GM21529 (cell line): Measurements from ENCODE around the gene NHLRC3.
"Not testable (repeated sequence)": the region's sequence is repeated elsewhere in the genome, so short reads cannot be mapped to it uniquely, and the experiment has no call there.

Experiments used
- ATAC-seq: cut with Tn5 transposase; IDR thresholded peaks from one replicate; pipeline ENCODE4 v1.9.1; 2021; ENCODE audit not compliant: unreplicated experiment

The NHLRC3 gene, protein sequence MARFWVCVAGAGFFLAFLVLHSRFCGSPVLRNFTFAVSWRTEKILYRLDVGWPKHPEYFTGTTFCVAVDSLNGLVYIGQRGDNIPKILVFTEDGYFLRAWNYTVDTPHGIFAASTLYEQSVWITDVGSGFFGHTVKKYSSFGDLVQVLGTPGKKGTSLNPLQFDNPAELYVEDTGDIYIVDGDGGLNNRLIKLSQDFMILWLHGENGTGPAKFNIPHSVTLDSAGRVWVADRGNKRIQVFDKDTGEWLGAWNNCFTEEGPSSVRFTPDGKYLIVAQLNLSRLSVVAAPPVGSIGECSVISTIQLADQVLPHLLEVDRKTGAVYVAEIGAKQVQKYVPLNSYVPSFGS

DNA sequence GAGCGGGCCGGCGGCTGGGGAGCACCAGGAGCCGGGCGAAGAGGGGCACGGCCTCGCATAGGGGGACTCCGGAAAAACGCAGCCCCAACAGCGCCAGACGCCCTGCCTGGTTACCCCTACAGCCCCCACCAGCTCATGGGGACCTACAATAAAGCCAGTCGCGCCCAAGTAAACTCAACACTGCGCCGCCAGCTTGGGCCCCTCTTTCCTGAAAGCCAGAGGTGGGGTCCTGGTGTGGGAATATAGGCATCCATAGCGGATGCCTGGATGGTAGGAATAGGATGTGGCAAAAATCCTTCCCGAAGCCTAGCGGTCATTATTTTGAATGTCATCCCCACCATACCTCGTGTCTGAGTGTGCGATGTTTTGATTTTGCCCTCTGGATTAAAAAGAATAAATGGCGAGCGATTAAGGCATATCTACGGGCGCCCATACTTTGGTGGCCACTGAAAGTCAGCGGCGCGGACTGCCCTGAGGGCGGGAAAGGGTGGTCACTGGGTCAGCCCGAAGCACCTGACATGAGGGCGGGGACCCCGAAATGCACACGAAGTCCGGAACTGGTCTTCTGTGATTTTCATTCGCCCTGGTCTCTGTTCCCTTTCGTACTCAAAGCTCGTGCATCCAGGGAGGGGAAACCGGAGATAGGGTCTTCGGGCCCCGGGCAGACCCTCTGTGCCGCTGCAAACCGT is at the start of gene NHLRC3, which contains the start of gene PROSER1:
TSS of gene NHLRC3 (plus strand) at position 577 of the 689 bp plus-strand sequence. CDS start 184 bp downstream, outside the sequence.
TSS of gene PROSER1 (minus strand) at position 210 of the 689 bp plus-strand sequence. CDS start 847 bp downstream, outside the sequence.
- peak; percentile 69 for ATAC-seq

DNA sequence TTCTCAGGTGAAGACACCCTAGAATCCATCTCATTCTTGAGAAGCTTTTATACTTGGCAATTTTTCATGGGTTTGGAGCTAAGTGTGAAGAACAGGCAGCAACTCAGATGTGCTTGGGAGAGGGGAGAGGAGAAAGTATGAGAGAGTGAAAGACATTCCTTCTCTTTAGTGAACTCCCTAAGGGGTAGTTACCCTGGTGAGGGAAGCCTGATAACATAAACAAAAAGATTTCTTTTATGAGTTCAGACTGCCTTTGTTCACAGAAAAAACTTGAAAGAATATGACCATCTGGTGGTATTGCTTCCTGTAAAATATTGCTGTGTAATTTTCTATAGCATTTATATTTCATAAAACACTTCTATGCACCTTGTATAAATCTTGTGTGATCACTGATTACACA is 47.6 kb upstream of the NHLRC3 start, which contains the start of gene STOML3:
TSS of gene STOML3 (minus strand) at position 139 of the 400 bp plus-strand sequence. CDS start at position 29, 110 bp downstream.
- no peak for ATAC-seq

DNA sequence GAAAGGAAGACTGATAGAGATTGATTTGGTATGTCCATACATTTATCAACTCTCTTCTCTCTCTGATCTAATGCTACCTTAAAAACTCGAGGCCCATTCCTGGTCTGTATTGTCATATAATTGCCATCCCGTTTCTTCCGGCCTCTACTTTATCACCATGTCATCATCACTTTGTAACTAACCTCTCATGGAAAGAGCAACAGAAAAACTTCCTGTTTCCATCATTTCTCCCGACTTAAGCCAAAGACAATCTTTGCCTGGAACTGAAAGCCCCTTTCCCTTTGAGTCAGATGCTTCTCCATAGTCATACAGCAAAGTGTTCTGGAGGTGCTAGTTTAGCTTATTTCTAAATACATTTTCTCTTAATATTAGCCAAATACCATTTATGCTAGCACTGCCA is 44.9 kb upstream of the NHLRC3 start:
- no peak for ATAC-seq

DNA sequence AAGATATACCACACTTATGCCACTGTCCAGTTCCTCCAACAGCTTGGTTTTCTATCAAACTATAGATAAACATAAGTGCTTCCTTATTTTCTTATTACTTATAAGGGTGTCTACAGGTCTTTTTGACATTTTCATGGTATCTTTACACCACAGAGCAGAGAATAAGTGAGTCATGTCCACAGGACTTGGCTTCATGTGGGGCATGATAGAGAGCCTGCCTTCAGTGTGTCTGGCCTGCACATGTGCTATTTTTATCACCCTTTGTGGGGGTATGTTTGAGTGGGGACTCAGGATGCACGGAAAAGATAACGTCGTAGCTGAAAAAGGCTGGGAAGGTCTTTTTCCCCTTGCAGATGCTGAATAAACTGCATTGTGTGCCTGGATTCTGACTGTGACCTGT is 39.5 kb upstream of the NHLRC3 start:
- ATAC-seq: no peak

DNA sequence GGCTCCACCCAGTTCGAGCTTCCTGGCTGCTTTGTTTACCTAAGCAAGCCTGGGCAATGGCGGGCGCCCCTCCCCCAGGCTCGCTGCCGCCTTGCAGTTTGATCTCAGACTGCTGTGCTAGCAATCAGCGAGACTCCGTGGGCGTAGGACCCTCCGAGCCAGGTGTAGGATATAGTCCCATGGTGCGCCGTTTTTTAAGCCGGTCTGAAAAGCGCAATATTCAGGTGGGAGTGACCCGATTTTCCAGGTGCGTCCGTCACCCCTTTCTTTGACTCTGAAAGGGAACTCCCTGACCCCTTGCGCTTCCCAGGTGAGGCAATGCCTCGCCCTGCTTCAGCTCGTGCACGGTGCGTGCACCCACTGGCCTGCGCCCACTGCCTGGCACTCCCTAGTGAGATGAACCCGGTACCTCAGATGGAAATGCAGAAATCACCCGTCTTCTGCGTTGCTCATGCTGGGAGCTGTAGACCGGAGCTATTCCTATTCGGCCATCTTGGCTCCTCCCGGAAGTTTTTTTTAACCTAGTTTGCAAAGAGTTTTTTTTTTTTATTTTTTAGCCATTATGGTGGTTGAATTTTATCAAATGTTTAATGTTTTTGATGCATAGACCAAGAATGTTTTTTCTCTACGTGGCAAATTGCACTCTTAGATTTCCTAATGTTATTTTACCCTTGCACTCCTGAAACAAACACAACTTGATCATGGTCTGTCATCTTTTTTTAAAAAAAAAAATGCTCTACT is 31.7 kb upstream of the NHLRC3 start:
- not testable (repeated sequence) for ATAC-seq

DNA sequence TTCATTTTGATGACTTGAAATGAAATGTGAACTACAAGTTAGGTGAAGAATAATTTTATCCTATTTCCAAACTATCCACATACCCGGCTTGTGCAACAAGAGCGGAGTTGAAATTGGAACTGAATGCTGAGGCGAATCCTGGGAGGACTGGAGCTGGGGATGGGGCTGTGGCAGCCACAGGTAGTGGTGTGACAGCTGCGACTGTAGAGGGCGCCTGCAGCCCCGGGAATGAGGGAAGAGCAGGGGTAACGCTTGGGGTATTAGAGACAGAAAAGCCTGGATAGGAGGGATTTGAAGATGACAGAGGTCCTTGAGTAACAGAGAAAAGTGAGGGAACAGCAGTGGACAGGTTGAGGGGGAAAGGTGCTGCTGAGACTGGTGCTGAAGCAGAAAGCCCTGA is 25.6 kb upstream of the NHLRC3 start:
- no peak for ATAC-seq

DNA sequence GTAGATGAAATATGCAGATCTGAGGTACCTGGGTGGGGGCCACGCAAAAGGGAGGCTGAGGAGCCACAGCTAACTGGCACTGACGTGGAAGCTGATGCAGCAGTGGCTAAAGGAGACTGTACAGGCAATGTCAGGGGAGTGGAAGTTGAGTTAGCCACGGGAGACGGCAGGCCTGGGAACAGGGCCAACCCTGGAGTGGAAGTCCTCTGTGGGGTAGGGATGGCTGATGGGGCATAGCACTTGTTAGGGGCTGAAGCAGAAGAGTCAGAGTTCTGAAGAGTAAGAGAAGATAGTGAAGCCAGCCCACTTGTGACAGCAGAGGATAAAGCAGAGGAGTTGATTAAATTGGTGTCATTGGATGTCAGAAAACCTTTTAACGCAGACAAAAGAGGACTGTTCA is 24.8 kb upstream of the NHLRC3 start:
- ATAC-seq: no peak

DNA sequence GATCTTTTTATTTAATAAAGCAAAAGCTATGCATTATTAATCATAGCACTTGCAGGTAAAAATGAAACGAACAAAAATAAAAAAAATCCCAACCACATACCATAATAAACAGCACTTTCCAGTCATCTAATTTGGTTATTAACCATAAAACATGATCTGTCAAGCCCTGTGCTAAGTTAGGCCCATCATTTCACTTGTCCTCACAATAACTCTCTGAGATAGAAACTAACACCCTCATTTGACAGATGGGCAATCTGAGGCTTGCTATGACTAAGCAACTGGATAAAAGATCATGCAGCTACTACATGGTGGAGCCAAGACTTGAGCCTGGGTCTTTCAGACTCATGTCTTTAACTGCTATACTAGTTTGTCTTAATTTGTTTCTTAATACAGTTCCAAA is 22.2 kb upstream of the NHLRC3 start:
- peak; percentile 61 for ATAC-seq

DNA sequence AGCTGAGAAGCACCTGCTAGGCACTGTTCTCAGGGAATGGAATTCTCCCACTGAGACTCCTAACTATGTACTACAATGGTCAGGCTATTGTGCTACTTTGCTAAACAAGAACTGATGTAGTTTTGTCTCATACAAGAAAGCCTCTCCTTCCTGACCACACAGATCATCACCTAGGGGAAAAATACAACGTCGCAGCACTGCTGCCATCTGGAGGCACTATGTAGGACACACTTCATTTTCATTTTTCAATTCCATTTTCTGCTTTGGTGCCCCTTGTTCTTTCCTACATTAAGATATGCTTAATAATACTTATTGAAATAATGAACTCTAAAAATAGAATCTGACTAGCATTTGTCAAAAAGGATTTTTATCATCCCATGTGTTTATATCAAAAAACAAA is 21.5 kb upstream of the NHLRC3 start:
- ATAC-seq: peak; percentile 86

DNA sequence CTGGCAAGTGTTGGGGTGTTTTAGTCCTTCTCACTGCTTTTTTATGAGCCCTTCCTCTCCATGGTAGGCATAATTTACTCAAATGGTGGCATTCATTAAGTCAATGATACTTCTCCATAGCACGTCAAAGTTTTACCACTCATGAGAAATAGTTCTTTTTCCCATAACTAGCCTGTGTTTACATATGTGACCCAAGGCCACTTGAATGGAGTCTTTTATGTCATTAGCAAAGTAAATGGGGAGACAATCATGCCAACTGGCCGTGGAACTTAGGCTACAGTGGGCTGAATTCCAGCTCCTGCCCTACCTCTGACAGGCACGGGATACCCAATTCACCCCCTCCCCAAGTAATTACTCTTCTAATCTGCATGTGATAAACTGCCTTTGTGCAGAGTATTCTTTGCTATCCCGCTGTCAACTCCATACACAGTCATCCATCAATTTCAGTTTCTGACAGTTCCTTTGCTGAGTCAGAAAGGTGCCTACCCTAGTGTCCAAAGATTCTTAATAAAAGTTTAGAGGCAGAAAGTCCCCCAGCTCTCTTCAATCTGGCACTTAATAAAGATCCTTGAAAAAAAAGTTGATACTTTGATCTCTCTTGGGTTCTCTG is 17.3 kb upstream of the NHLRC3 start:
- ATAC-seq: no peak

DNA sequence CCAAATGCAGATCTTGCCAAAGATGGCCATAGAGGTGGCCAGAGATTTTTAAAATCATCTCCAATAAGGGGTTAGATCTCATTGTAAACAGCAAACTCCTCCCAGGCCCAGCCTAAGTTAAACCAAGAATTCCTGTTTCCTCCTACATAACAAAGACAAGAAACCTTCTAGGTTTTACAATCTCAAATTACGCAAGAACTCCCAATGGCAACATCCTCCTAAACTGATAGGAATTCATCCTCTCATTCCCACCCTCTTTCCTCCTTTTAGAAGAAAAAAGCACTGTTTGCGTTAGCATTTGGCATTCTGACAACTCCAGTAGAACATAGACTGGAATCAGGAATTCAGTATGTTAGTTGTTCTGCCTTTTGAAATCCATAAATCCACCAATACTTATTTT is 14.9 kb upstream of the NHLRC3 start:
- no peak for ATAC-seq

DNA sequence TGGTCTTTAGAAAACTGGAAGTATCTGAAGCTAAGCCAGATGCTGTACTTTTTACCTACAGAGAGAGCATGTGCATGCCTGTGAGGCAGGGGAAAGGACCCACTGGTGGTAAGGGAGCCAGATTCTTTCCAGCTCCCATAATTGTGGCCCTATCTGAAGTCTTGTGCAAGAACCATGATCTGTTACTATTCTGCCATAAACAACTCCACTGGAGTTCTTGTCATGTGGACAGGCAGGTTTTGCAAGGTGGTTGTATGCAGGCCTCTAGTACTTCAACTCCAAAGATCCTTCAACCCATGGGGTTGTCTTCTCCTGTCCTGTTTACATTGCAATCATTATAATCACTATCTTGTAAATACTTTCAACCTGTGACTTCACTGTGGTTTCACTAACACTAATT is 14.5 kb upstream of the NHLRC3 start:
- ATAC-seq: no peak

DNA sequence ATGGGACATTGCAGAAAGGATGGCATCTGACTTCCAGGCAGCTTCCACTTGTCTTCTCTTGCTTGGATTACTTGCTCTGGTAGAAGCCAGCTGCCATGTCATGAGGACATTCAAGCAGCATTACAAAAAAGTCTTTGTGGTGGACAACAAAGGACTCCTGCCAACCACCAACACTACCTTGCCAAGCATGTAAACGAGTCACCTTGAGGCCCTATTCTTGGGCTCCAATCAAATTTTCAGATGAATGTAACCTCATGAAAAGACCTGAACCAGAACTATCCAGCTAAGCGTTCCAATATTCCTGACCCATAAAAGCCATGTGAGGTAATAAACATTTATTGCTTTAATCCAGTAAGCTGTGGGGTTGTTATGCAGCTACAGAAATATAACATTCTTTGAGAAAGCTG is 12.8 kb upstream of the NHLRC3 start:
- ATAC-seq: no peak

DNA sequence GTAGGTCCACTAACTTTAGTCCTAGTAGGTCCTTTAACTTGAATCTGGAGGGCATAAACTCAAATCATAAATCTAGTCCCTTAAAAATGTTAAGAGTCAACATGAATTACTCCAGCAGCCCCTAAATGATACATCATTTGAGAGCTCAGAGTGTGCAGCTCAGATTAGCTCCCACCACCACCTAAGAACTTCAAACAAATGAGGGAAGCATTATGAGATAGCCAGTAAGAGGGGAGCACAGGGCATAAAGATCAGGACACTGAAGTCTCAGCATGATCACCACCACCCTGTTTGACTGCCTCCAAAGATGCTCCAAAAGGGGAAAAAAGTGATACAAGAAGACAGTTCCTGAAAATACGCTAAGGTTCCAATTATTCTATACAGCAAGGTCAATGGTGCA is 6.1 kb upstream of the NHLRC3 start:
- ATAC-seq: no peak

DNA sequence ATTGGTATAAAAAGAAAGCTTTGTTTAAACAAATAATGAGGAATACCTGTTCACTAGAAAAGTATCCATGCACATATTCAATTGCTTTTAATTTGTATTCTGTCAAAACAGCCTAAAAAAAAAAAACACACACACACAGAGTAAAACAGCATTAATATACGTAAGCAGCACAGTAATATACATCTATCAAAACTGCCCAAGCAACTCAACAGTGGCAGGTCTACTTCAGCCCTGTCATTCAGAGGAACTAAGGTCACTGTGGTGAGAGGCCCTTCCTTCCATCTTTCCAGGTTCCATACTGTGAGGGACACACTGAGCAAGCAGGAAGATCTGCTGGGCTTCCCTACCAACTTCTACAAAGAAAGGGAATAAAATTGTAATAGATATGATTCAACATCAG is 4.2 kb upstream of the NHLRC3 start:
- ATAC-seq: no peak

DNA sequence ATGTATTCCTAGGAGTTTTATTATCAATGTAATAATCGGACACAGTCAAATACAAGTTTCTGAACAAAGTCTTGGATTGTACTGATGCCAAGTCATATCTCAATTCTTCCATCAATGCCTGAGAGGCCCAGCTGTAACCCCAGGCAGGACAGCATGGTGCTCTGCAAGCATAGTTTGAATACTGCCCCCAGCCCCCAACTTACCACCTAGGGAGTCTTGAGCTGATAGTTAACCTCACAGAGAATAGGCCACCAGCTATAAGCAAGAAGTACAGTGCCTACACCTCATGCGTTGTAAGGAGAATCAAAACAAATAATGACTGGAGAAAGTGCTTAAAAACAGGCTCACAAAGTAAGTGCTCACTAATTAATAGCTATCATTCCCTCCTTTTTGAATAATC is 3.1 kb upstream of the NHLRC3 start:
- ATAC-seq: no peak

DNA sequence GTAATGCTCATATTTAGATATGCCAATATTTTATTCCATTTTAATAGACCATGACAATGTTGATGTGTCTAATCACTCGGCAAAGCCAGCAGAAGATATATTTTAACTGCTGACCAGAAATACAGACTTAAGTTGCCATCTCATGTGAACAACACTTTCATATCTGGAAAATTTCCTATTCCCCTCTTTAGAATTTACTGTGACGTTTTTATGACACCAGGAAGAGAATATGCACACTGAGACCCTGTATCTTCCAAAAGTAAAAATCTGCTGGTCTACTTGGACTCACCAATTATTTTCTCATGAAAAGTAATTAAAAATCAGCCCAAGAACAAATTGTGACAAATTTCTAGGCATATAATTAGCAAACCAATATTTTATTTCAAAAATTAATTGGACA is 2.5 kb upstream of the NHLRC3 start:
- ATAC-seq: no peak

DNA sequence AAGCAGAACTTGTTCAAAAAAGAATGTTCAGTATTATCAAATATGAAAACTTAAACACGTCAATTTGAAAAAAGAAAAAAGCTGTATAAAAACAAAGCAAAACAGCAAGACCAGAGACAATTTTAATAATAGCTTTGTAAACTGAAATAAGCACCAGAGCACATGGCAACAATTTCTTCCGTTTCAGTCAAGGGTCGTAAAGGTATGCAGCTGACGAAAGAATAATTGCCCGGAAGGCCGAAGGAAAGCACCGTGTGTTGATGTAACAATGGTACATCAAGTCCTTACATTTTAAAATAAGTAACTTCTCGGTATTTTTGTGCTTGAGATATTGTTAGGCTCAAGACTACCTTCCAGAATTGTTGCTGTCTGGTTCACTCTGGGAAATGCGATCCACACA is 2.0 kb upstream of the NHLRC3 start:
- ATAC-seq: peak; percentile 16

DNA sequence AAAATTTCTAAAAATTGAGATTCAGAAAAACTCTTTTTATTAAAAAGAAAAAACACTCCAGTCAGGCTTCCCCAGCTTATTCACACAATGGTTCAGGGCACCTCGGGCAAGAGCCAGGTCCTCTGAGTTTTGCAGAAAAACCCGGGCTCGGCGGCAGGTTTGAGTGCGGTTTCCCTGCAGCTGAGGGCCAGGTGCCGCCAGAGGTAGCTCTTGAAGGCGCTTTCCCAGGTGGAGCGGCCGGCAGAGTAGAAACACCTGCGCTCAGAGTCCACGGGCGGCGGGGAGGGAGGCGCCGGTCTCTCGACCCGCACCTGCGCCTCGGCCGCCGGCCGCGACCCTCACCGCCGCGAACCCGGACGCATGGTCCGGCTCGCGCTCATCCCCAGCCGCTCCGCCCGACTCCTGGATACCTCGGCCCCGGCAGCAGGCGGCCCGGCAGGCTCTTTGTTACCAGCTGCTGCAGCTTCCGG is 811 bp upstream of the NHLRC3 start:
- ATAC-seq: peak; percentile 28

DNA sequence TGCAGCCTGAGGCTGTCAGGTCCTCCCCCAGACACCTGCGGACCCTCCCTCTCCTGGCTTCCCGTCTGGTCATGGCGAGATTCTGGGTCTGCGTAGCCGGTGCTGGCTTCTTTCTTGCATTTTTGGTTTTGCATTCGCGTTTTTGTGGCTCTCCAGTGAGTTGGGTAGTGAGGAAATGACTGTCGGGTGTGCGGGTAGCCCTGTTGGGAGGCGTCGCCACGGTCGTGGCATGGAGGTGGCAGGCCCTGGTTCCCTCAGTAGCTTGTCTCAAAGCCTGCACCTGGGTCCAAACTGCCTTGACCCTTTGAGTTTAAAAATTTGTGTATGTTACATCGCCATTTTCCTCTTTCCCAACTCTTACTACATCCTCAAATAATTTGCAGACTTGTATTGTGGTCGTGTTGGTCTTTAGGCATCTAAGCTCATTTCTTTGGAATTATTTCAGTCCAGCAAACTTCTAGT is 344 bp downstream of the NHLRC3 start:
- peak; percentile 29 for ATAC-seq

DNA sequence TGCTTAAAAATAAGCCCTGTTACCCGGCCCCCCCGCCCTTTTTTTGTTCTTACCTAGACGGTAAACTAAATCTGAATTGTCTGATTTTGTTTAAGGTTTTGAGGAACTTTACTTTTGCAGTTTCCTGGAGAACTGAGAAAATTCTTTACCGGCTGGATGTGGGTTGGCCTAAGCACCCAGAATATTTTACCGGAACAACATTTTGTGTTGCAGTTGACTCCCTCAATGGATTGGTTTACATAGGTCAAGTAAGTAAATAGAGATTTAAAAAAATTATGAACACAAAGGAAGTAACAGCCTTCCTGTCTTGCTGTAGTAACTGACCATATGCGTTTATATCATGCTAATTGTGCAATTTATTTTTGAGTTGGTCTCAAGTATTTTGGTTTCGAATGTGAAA is 785 bp downstream of the NHLRC3 start:
- no peak for ATAC-seq
